Heart right ventricle (tissue), 16 donors: ENCODE data around the gene C5. TPM values are rescaled to one million over a fixed set of nuclear protein-coding genes. Genes with fewer than 3 reads are reported as not detected.

Experiments used
- ATAC-seq, 8 donors: fragments of 200-7000 bp; cut with Tn5 transposase; one replicate each; pipeline ENCODE4 v1.9.1; 2020; ENCODE audit warnings: mild to moderate bottlenecking in 8 of 8, moderate library complexity in 8 of 8, moderate number of reproducible peaks in 1 of 8
- DNase-seq, 2 donors: peaks; one replicate each; pipeline ENCODE4 v3.0.0-alpha.2; 2020
- H3K27ac ChIP-seq, 10 donors: fragments of 200-600 bp; sonication (generic) in 2 of 10; one replicate each; pipeline versions ENCODE4 v1.5.0 to v1.8.0; 2020 to 2022; ENCODE audit warnings: mild to moderate bottlenecking in 3 of 10
- H3K27me3 ChIP-seq, 7 donors: fragments of 200-600 bp; one replicate each; pipeline ENCODE4 v1.8.0; 2021 to 2022; ENCODE audit warnings: mild to moderate bottlenecking in 2 of 7
- H3K36me3 ChIP-seq, 9 donors: fragments of 200-600 bp; sonication (generic) in 1 of 9; one replicate each; pipeline versions ENCODE4 v1.5.0 to v1.8.0; 2020 to 2022; ENCODE audit warnings: mild to moderate bottlenecking in 2 of 9
- H3K4me1 ChIP-seq, 9 donors: fragments of 200-600 bp; sonication (generic) in 1 of 9; one replicate each; pipeline versions ENCODE4 v1.5.0 to v1.8.0; 2020 to 2022; ENCODE audit warnings: mild to moderate bottlenecking in 4 of 9
- H3K4me3 ChIP-seq, 10 donors: fragments of 200-600 bp; sonication (generic) in 2 of 10; one replicate each; pipeline versions ENCODE4 v1.5.0 to v1.8.0; 2020 to 2022; ENCODE audit warnings: mild to moderate bottlenecking in 7 of 10, moderate library complexity in 2 of 10
- H3K9me3 ChIP-seq, 11 donors: fragments of 200-600 bp in 10 of 11; sonication (generic) in 2 of 11; one replicate each; pipeline versions ENCODE4 v1.5.0 to v1.8.0; 2013 to 2022; ENCODE audit warnings: mild to moderate bottlenecking in 2 of 11, control low read depth in 1 of 11, moderate library complexity in 1 of 11
- CTCF ChIP-seq, 9 donors: fragments of 200-600 bp; sonication (generic) in 2 of 9; IDR thresholded peaks; one replicate each; pipeline versions ENCODE4 v1.5.0 to v1.8.0; 2021 to 2022; ENCODE audit warnings: antibody characterized with exemption in 9 of 9, mild to moderate bottlenecking in 5 of 9, moderate library complexity in 1 of 9
- WGBS, 2 donors: extraction: QIAGEN DNeasy Blood & Tissue Kit; methylation state at CpG; one replicate each; pipeline ENCODE4 v1.1.7; 2013; ENCODE audit warnings: inconsistent platforms in 1 of 2; 5-methylcytosine and 5-hydroxymethylcytosine counted together
- intact Hi-C, 10 donors: fragments of 100-400 bp; cut with DNase I; formaldehyde crosslinking; loops; one replicate each; pipeline versions ENCODE4 v1.11.1 to v1.14.2; 2022
- polyA plus RNA-seq, 2 donors: library from polyadenylated mRNA; stranded (reverse); fragments of 200-250 nt; gene quantifications; one replicate each; pipeline ENCODE4 v1.2.3, GENCODE V29; 2013
- total RNA-seq, 10 donors: library from RNA; stranded (reverse); fragmentation: NEBNext Ultra II Directional in 3 of 10; extraction: Animal tissue kit (Norgen Biotek cat#: 25700) in 3 of 10; gene quantifications; one replicate each; pipeline versions ENCODE4 v1.2.1 to v1.2.4, GENCODE V29; 2021 to 2023
- donor health status: Arrhythmogenic right ventricular cardiomyopathy.
- donor health status: ischemic (EF 13 %, LVEDD 7.1; RV severe dilation, severe dysfunction).
- donor health status: healthy with polysubstance abuse.
- donor health status: DM: no; HTN: yes; CAD: no.
- donor health status: DM: no; HTN: no; CAD: no.
- donor health status: ischemic (EF 25% LVEDD 6.9; RV normal size, moderate dysfunction).
- donor health status: ischemic (EF 25% LVEDD 5.7; RV mildly dilated, moderate dysfunction).
- donor health status: healthy.
- donor health status: DM: yes; HTN: yes; CAD: no.
- donor health status: Ischemic cardiomyopathy.
- donor health status: ischemic (EF 35%, LVEDD 5.7; RV mildly dilated, moderate dysfunction).
- donor health status: nonischemic (EF 11% LVEDD 7.7; RV severe dilation, severe dysfunction).
- donor health status: DM: yes; HTN: yes; CAD: no.
- donor health status: PGD.
- donor health status: ischemic (EF 29% LVEDD 5.4; RV normal size, mild dysfunction).
- donor health status: nonischemic (EF 23%, LVEDD 6.1; RV moderate dilation, normal function).

C5 gene
- total and polyA plus RNA-seq, 12 donors = 0.35 to 1.5 (median 0.50) TPM

GRCh38 chr9:120918931-120919842 is 130.9 kb downstream of the C5 start:
- peak overlapping the region in 1 of 10 donors; percentile 2 for H3K4me3 ChIP-seq
- peaks cover 0 to 6% (median 0%) of the 10 kb centered on the region in 11 donors for H3K9me3 ChIP-seq
- peaks cover 9 to 62% (median 29%) of the 10 kb centered on the region in 9 donors for H3K4me1 ChIP-seq
- ATAC-seq (peak; percentile 43 to 71 (median 61)), DNase-seq (peak in 1 of 2 donors; percentile 40)
- TF ChIP-seq CTCF (IDR thresholded peaks at IDR 0.05) = no peak
- intact Hi-C loops = no loop called here
- peak overlapping the region; percentile 6 to 83 (median 73) for H3K27ac ChIP-seq
- WGBS, 2 donors = 45 to 54% methylated on average over 20 of the region's 20 CpGs
- peaks cover 0 to 41% (median 0%) of the 10 kb centered on the region in 9 donors for H3K36me3 ChIP-seq
- no peaks in the 10 kb centered on the region for H3K27me3 ChIP-seq

GRCh38 chr9:120917929-120918762 is 131.9 kb downstream of the C5 start:
- WGBS, 2 donors = 96 to 98% methylated on average over 4 of the region's 4 CpGs
- TF ChIP-seq CTCF (IDR thresholded peaks at IDR 0.05) = no peak
- Histone ChIP-seq H3K4me3 (no peak overlapping the region), H3K4me1 (peaks cover 9 to 59% (median 29%) of the 10 kb centered on the region in 9 donors), H3K36me3 (peaks cover 0 to 49% (median 0%) of the 10 kb centered on the region in 9 donors), H3K27ac (peak overlapping the region in 9 of 10 donors; percentile 66 to 83 (median 74)), H3K27me3 (no peaks in the 10 kb centered on the region), H3K9me3 (peaks cover 0 to 6% (median 0%) of the 10 kb centered on the region in 11 donors)
- no peak for DNase-seq
- no peak for ATAC-seq
- intact Hi-C loops = no loop called here

GRCh38 chr9:120916991-120917880 is 132.8 kb downstream of the C5 start:
- peaks cover 9 to 58% (median 29%) of the 10 kb centered on the region in 9 donors for H3K4me1 ChIP-seq
- no peaks in the 10 kb centered on the region for H3K27me3 ChIP-seq
- intact Hi-C loops = no loop called here
- DNase-seq = no peak
- peak overlapping the region in 3 of 10 donors; percentile 1 to 29 (median 27) for H3K27ac ChIP-seq
- peaks cover 0 to 57% (median 0%) of the 10 kb centered on the region in 9 donors for H3K36me3 ChIP-seq
- no peak for TF ChIP-seq CTCF (IDR thresholded peaks at IDR 0.05)
- 90 to 92% methylated on average over 8 of the region's 8 CpGs for WGBS, 2 donors
- no peak for ATAC-seq
- H3K4me3 ChIP-seq = no peak overlapping the region
- H3K9me3 ChIP-seq = peaks cover 0 to 6% (median 0%) of the 10 kb centered on the region in 11 donors
